Testis (tissue), 3 donors: ENCODE data around the gene KLF9. TPM values are rescaled to one million over a fixed set of nuclear protein-coding genes. Genes with fewer than 3 reads are reported as not detected.
"Not testable (repeated sequence)": the region's sequence is repeated elsewhere in the genome, so short reads cannot be mapped to it uniquely, and the experiment has no call there.

Experiments
- DNase-seq: peaks from one replicate; pipeline ENCODE4 v3.0.0-alpha.2; 2019
- H3K27ac ChIP-seq, 2 donors: fragments of 200-600 bp; sonication (generic); one replicate each; pipeline ENCODE4 v1.5.1; 2019
- H3K27me3 ChIP-seq: fragments of 200-600 bp; sonication (generic); one replicate; pipeline ENCODE4 v1.5.1; 2019
- H3K36me3 ChIP-seq: fragments of 200-600 bp; sonication (generic); one replicate; pipeline ENCODE4 v1.5.1; 2017; ENCODE audit warnings: low read depth; ENCODE audit errors: missing control alignments
- H3K4me1 ChIP-seq: fragments of 200-600 bp; sonication (generic); one replicate; pipeline ENCODE4 v1.5.1; 2019
- H3K4me3 ChIP-seq, 2 donors: fragments of 200-600 bp; sonication (generic); one replicate each; pipeline ENCODE4 v1.5.1; 2017 to 2019
- H3K9me3 ChIP-seq: fragments of 200-600 bp; sonication (generic); one replicate; pipeline ENCODE4 v1.5.1; 2017
- POLR2A ChIP-seq: fragments of 450-650 bp; IDR thresholded peaks from one replicate; pipeline ENCODE4 v1.6.1; 2017; ENCODE audit warnings: antibody characterized with exemption, mild to moderate bottlenecking, moderate library complexity
- WGBS, 2 donors: methylation state at CpG; one replicate each; pipeline ENCODE4 v1.1.5; 2018; 5-methylcytosine and 5-hydroxymethylcytosine counted together
- intact Hi-C: fragments of 100-400 bp; cut with DNase I; formaldehyde crosslinking; loops from one replicate; pipeline ENCODE4 v1.15.1; 2023; ENCODE audit warnings: low total_unique reads
- polyA plus RNA-seq: library from polyadenylated mRNA; stranded (reverse); fragments of 350-450 nt; fragmentation: Illumina TruSeq; extraction: RNeasy Lipid Tissue Mini Kit (QIAGEN cat#74804); gene quantifications from one replicate; pipeline ENCODE4 v1.2.3, GENCODE V29; 2014; ENCODE audit warnings: low read depth, low replicate concordance; ENCODE audit not compliant: insufficient read depth
- total RNA-seq, 2 donors: library from RNA; depleted of rRNA; stranded (reverse); fragments of >200 nt; gene quantifications; one replicate each; pipeline ENCODE4 v1.2.3, GENCODE V29; 2016
- TF ChIP-seq, protein P1 (sequence below), 3 experiments: fragments of 450-650 bp in 2 of 3; fragments of 200-600 bp in 1 of 3; sonication (generic) in 1 of 3; IDR thresholded peaks; one replicate each; pipeline ENCODE4 v1.5.1; 2016 to 2019; ENCODE audit warnings: antibody characterized with exemption in 3 of 3, mild to moderate bottlenecking in 2 of 3, moderate library complexity in 1 of 3

KLF9 gene
- total and polyA plus RNA-seq, 3 donors from 2014 or later = 11.8 to 47.9 (median 39.8) TPM

DNA sequence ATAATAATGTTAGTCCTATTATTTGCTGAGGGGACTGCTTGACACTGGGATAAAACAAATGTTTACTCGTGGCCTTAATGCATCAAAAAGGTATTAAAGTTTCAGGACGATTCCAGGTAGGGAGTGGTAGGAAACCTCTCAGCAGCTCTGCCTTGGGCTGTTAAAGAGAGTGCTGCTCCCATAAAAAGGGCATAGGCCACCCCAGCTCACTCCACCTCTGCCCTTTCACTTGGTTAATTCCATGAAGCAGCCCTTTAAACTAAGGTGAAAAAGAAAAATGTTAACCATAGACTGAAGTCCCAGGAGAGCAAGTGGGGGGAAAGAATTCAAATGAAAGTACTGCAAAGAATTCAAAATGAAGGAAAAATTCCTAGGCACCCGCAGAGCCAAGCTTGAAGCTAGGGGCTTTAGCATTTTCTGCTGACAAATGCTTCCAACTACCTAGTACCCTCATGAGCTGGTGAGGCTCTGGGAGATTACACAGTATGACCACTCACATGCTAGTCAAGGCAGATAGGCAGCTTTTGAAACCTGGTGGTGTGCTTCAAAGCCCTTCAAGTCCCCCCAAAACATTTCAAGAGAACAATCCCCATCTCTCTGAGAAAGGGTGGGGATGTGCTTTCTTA, 8.5 kb downstream of the KLF9 start:
- no peak overlapping the region for H3K4me3 ChIP-seq
- peaks cover 63% of the 10 kb centered on the region for H3K4me1 ChIP-seq

DNA sequence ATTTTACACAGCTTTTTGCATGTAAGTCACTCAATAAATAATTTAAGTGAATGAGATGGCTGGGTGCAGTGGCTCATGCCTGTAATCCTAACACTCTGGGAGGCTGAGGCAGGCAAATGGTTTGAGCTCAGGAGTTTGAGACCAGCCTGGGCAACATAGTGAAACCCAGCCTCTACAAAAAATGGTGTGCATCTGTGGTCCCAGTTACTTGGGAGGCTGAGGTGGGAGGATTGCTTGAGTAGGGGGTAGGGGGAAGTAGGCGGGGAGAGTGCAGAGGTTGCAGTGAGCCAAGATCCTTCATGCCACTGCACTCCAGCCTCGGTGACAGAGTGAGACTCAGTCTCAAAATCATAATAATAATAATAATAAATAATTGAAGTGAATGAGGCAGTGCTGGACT, 10.2 kb downstream of the KLF9 start:
- Histone ChIP-seq H3K9me3 (no peaks in the 10 kb centered on the region), H3K27ac (peak overlapping the region in 1 of 2 donors; percentile 80), H3K4me1 (peaks cover 58% of the 10 kb centered on the region), H3K4me3 (no peak overlapping the region), H3K36me3 (no peaks in the 10 kb centered on the region), H3K27me3 (no peaks in the 10 kb centered on the region)
- TF ChIP-seq, protein P1, sequence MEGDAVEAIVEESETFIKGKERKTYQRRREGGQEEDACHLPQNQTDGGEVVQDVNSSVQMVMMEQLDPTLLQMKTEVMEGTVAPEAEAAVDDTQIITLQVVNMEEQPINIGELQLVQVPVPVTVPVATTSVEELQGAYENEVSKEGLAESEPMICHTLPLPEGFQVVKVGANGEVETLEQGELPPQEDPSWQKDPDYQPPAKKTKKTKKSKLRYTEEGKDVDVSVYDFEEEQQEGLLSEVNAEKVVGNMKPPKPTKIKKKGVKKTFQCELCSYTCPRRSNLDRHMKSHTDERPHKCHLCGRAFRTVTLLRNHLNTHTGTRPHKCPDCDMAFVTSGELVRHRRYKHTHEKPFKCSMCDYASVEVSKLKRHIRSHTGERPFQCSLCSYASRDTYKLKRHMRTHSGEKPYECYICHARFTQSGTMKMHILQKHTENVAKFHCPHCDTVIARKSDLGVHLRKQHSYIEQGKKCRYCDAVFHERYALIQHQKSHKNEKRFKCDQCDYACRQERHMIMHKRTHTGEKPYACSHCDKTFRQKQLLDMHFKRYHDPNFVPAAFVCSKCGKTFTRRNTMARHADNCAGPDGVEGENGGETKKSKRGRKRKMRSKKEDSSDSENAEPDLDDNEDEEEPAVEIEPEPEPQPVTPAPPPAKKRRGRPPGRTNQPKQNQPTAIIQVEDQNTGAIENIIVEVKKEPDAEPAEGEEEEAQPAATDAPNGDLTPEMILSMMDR (IDR thresholded peaks at IDR 0.05) = no peak
- TF ChIP-seq POLR2A = no peak
- no peak for DNase-seq
- intact Hi-C loops = no loop called here
- WGBS, 2 donors = 83 to 84% methylated on average over 2 of the region's 2 CpGs

More for the DNA sequence above, 8.5 kb downstream of the KLF9 start:
- DNase-seq = no peak
- no peaks in the 10 kb centered on the region for H3K27me3 ChIP-seq
- intact Hi-C loops = no loop called here
- WGBS, 2 donors = 56 to 75% methylated on average over 3 of the region's 3 CpGs
- no peak for TF ChIP-seq POLR2A
- TF ChIP-seq, protein P1 (IDR thresholded peaks at IDR 0.05) = no peak
- H3K27ac ChIP-seq = peak overlapping the region; percentile 71 to 80
- H3K9me3 ChIP-seq = no peaks in the 10 kb centered on the region
- H3K36me3 ChIP-seq = no peaks in the 10 kb centered on the region

DNA sequence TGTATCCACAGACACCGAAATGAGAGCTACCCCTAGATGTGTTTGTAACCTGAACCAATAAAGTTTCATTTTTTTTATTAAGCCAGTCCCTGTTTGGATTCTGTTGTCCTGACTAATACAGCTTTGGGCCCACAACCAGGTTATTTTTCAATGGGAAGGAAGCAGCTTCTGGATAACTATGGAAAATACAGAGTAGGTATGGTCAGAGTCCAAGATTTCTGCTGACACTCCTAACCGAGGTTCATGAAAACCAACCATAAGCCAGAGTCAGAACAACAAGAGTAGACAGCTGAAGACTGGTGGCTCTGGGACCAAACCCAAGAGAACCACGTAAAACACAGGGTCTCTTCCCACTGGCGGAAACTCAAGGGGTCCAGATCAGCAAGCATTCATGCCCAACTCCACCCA, 10.8 kb downstream of the KLF9 start:
- Histone ChIP-seq H3K27ac (peak overlapping the region in 1 of 2 donors; percentile 80), H3K27me3 (no peaks in the 10 kb centered on the region), H3K9me3 (no peaks in the 10 kb centered on the region), H3K36me3 (no peaks in the 10 kb centered on the region), H3K4me1 (peaks cover 63% of the 10 kb centered on the region), H3K4me3 (no peak overlapping the region)
- TF ChIP-seq, protein P1 (IDR thresholded peaks at IDR 0.05) = no peak
- no peak for TF ChIP-seq POLR2A
- WGBS, 2 donors = 45 to 58% methylated on average over 4 of the region's 4 CpGs
- intact Hi-C loops = no loop called here
- DNase-seq = no peak

DNA sequence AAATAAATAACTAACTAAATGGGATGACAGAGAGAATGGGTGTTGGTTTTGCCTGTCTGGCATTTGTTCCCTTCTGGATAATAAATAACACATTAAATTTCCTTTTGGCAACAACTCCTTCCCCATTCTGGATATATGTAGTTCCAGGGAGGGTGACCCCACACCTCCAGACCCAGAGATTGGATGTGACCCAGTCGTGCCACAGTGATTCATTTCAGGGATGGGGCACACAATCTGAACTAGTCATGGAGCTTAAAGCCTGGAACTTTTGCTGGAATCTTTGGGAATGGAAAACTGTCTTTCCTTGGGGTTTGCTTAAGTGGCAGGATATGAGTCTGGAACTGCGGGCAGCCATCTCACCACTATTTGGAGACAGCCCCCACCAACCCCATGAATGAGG, 11.3 kb downstream of the KLF9 start:
- H3K27me3 ChIP-seq = no peaks in the 10 kb centered on the region
- 67 to 77% methylated on average over 2 of the region's 2 CpGs for WGBS, 2 donors
- no peaks in the 10 kb centered on the region for H3K36me3 ChIP-seq
- peak overlapping the region in 1 of 2 donors; percentile 80 for H3K27ac ChIP-seq
- H3K4me1 ChIP-seq = peaks cover 64% of the 10 kb centered on the region
- DNase-seq = no peak
- intact Hi-C loops = no loop called here
- no peaks in the 10 kb centered on the region for H3K9me3 ChIP-seq
- TF ChIP-seq, protein P1 (IDR thresholded peaks at IDR 0.05) = no peak
- H3K4me3 ChIP-seq = no peak overlapping the region

DNA sequence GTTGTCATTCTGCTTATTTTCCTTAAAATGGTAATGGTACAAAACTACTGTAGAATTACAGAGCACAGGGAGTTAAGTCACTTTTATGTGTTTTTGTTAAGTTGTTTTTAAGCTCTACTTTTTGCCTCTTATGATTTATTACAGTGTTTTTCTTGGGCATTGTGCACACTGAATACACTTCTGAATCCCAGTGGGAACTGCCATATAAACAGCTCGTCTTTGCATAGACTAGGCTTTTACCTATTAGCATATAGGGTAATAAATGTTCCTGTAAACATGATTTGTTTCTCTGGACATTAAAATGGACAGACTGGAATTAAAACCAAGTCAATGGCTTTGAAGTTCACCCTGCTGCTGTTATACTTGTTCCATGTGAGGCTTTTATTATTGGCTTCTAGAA, 12.2 kb downstream of the KLF9 start:
- Histone ChIP-seq H3K4me3 (no peak overlapping the region), H3K4me1 (peaks cover 66% of the 10 kb centered on the region), H3K9me3 (no peaks in the 10 kb centered on the region), H3K27me3 (no peaks in the 10 kb centered on the region), H3K36me3 (no peaks in the 10 kb centered on the region), H3K27ac (no peak overlapping the region)
- 45 to 50% methylated on average over 1 of the region's 1 CpG for WGBS, 2 donors
- no peak for TF ChIP-seq POLR2A
- TF ChIP-seq, protein P1 (IDR thresholded peaks at IDR 0.05) = no peak
- no peak for DNase-seq
- intact Hi-C loops = no loop called here

DNA sequence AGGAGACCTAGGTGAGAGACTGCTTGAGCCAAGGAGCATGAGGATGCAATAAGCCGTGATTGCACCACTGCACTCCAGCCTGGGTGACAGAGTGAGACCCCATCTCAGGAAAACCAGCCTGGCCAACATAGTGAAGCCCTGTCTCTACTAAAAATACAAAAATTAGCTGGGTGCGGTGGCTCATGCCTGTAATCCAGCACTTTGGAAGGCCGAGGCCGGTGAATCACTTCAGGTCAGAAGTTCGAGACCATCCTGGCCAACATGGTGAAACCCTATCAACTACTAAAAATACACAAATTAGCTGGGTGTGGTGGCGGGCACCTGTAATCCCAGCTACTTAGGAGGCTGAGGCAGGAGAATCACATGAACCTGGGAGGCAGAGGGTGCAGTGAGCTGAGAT, 13.2 kb downstream of the KLF9 start:
- H3K4me3 ChIP-seq, H3K27me3 ChIP-seq, H3K27ac ChIP-seq, H3K36me3 ChIP-seq, H3K9me3 ChIP-seq, intact Hi-C loops, DNase-seq: not testable (repeated sequence)
- WGBS, 2 donors = 86 to 93% methylated on average over 6 of the region's 6 CpGs
- peaks cover 60% of the 10 kb centered on the region for H3K4me1 ChIP-seq
